CD4-positive, alpha-beta T cell (primary cell): Measurements from ENCODE around the gene RRP8. TPM values are rescaled to one million over a fixed set of nuclear protein-coding genes. Genes with fewer than 3 reads are reported as not detected.

ENCODE experiments used
- ATAC-seq: fragments of 200-7000 bp; cut with Tn5 transposase; one replicate; pipeline ENCODE4 v1.10.0; 2022; ENCODE audit warnings: mild to moderate bottlenecking; ENCODE audit not compliant: poor library complexity
- CTCF ChIA-PET: fragments of 350-600 bp; sonication (Branson Sonifier 250); formaldehyde crosslinking; loops from one replicate; lab custom pipeline; 2021; ENCODE audit warnings: antibody characterized with exemption, inconsistent platforms; lab: Charles Lee
- POLR2A ChIA-PET: fragments of 350-600 bp; sonication (Branson Sonifier 250); formaldehyde crosslinking; loops from one replicate; lab custom pipeline; 2021; ENCODE audit warnings: antibody characterized with exemption, inconsistent platforms; lab: Charles Lee
- DNase-seq, 14 experiments: peaks; one replicate each; pipeline ENCODE4 v3.0.0-alpha.2; 2013 to 2020; ENCODE audit warnings: mixed read lengths in 2 of 14
- H3K27ac ChIP-seq, 2 donors: one replicate each; pipeline versions ENCODE4 v1.5.1 to v1.7.0; 2013; ENCODE audit warnings: low read length in 2 of 2, low read depth in 1 of 2, mild to moderate bottlenecking in 1 of 2
- H3K27me3 ChIP-seq, 2 experiments: 1 replicate in 1 of 2; 2 replicates in 1 of 2; pipeline versions ENCODE4 v1.6.1 to v1.7.0; 2013; ENCODE audit warnings: low read length in 2 of 2, control low read depth in 1 of 2, mild to moderate bottlenecking in 1 of 2, moderate library complexity in 1 of 2; ENCODE audit not compliant: insufficient read depth in 2 of 2, control insufficient read depth in 1 of 2
- H3K36me3 ChIP-seq: one replicate; pipeline ENCODE4 v1.6.1; 2013; ENCODE audit warnings: low read length, control low read depth; ENCODE audit not compliant: insufficient read depth
- H3K4me1 ChIP-seq: one replicate; pipeline ENCODE4 v1.6.1; 2013; ENCODE audit warnings: low read length, control low read depth; ENCODE audit not compliant: insufficient read depth
- H3K4me3 ChIP-seq: one replicate; pipeline ENCODE4 v1.5.1; 2013; ENCODE audit warnings: mild to moderate bottlenecking, low read length, moderate library complexity
- H3K9me3 ChIP-seq, 2 experiments: 1 replicate in 1 of 2; 2 replicates in 1 of 2; pipeline versions ENCODE4 v1.6.1 to v1.7.0; 2013; ENCODE audit warnings: low read length in 2 of 2, mild to moderate bottlenecking in 2 of 2, control low read depth in 1 of 2, moderate library complexity in 1 of 2; ENCODE audit not compliant: control insufficient read depth in 1 of 2, insufficient read depth in 1 of 2
- H3K27ac Mint-ChIP-seq: one replicate; pipeline ENCODE4 v1.8.0; 2020; ENCODE audit warnings: mixed read lengths
- H3K27me3 Mint-ChIP-seq: one replicate; pipeline ENCODE4 v1.8.0; 2021; ENCODE audit warnings: mixed read lengths
- H3K36me3 Mint-ChIP-seq: one replicate; pipeline ENCODE4 v1.8.0; 2021; ENCODE audit warnings: low read depth, mixed read lengths
- H3K4me1 Mint-ChIP-seq: one replicate; pipeline ENCODE4 v1.8.0; 2021; ENCODE audit warnings: low read depth, mixed read lengths
- H3K4me3 Mint-ChIP-seq: one replicate; pipeline ENCODE4 v1.8.0; 2020; ENCODE audit warnings: mild to moderate bottlenecking, mixed read lengths
- H3K9me3 Mint-ChIP-seq: one replicate; pipeline ENCODE4 v1.8.0; 2020; ENCODE audit warnings: mixed read lengths
- intact Hi-C, 2 experiments: fragments of 100-400 bp; cut with DNase I in 1 of 2; cut with micrococcal nuclease in 1 of 2; formaldehyde crosslinking; loops; one replicate each; pipeline versions ENCODE4 v1.15.1 to v1.9.0; 2023 to 2025; cut with DNase I, micrococcal nuclease
- total RNA-seq, 174 experiments: library from RNA in 2 of 174; stranded (reverse) in 2 of 174; gene quantifications; one replicate each; pipeline ENCODE4 v1.2.3 and lab custom pipeline; 2021 to 2026
- TF ChIP-seq, protein P1 (sequence below): fragments of 200-600 bp; IDR thresholded peaks from one replicate; pipeline ENCODE4 v1.8.0; 2022; ENCODE audit warnings: antibody characterized with exemption, mild to moderate bottlenecking

The RRP8 gene
- total RNA-seq, 2 experiments from 2014 or later, result 25.7 to 27.3 TPM

DNA sequence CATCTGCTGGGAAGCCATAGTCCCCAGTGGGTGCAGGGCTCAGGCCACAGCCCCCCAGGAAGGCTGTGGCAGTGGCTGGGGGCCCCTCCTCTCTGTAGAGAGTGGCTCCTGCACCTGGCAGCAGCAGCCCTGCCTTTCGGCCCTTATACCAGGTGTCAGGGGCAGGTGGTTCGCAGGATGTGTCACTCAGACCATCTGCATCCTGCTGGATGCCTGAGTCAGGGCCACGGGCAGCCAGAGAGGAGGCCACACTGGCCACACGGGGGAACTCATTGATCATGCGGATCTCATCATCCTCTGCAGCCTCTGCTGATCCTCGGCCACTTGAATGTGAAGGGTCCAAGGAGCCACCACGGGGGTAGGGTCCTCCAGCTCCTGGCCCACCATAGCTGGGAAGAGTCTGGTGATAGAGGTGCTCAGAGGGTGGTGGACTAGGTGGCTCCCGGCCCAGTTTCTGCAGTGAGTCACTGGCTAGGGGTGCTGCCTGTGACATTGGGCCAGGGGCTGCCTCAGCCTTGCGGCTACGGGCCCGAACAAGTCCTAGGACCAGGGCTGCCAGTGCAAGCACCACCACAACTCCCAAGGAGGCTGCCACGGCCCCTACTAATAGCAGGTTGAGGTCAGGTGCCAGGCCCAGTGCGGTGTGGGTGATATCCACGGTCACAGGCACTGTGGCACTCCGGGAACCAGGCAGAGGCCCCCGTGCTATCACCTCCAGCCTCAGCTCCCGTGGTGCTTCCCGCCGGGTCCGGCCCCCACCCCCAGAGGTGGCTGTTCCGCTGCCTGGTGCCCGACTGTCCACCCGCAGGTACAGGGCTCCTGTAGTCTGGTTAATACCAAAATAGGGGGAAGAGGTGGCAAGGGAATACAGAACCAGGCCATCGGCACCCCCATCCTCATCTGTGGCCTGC is 19.1 kb upstream of the RRP8 start:
- peaks cover 4% of the 10 kb centered on the region for H3K36me3 ChIP-seq
- no peak overlapping the region for H3K27ac Mint-ChIP-seq
- no peak for DNase-seq
- no peaks in the 10 kb centered on the region for H3K9me3 Mint-ChIP-seq
- peaks cover 22% of the 10 kb centered on the region for H3K4me1 ChIP-seq
- H3K4me3 Mint-ChIP-seq, result no peak overlapping the region
- intact Hi-C loops, result no loop called here
- H3K27ac ChIP-seq, result no peak overlapping the region
- peaks cover 2% of the 10 kb centered on the region for H3K4me1 Mint-ChIP-seq
- peaks cover 14% of the 10 kb centered on the region for H3K36me3 Mint-ChIP-seq
- no peaks in the 10 kb centered on the region for H3K9me3 ChIP-seq
- CTCF ChIA-PET, result no interaction called here
- POLR2A ChIA-PET, result interaction anchor here (2.2 kb wide), 1 partner anchor 10 kb away, joined by 15 read pairs; the partner anchor contains the start of gene TAF10
- H3K27me3 Mint-ChIP-seq, result no peaks in the 10 kb centered on the region
- TF ChIP-seq, protein P1, sequence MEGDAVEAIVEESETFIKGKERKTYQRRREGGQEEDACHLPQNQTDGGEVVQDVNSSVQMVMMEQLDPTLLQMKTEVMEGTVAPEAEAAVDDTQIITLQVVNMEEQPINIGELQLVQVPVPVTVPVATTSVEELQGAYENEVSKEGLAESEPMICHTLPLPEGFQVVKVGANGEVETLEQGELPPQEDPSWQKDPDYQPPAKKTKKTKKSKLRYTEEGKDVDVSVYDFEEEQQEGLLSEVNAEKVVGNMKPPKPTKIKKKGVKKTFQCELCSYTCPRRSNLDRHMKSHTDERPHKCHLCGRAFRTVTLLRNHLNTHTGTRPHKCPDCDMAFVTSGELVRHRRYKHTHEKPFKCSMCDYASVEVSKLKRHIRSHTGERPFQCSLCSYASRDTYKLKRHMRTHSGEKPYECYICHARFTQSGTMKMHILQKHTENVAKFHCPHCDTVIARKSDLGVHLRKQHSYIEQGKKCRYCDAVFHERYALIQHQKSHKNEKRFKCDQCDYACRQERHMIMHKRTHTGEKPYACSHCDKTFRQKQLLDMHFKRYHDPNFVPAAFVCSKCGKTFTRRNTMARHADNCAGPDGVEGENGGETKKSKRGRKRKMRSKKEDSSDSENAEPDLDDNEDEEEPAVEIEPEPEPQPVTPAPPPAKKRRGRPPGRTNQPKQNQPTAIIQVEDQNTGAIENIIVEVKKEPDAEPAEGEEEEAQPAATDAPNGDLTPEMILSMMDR, result no peak
- H3K4me3 ChIP-seq, result no peak overlapping the region
- H3K27me3 ChIP-seq, result no peaks in the 10 kb centered on the region
- ATAC-seq, result no peak

DNA sequence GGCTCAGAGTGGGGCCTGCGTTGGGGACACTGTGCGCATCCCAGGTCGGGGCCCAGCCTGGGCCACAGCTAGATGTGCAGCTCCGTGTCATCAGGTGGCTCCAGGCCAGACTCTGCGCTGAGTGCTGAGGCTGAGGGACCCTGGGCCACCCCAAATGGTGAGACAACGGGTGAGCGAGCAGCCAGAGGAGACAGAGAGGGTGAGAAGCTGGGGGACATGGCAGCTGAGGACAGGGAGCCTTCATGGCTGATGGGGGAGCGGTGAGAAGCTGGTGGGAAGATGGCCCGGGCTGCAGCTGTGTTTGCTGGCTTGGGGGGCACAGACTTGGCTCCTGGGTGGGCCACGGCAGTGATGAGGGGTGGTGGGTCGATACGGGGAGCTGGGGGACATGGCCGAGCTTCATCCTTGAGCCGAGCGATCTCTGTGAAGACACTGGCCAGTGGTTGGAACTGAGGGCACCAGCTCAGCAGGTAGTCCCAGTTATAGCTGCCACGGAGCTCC is 18.3 kb upstream of the RRP8 start:
- no peaks in the 10 kb centered on the region for H3K4me1 Mint-ChIP-seq

DNA sequence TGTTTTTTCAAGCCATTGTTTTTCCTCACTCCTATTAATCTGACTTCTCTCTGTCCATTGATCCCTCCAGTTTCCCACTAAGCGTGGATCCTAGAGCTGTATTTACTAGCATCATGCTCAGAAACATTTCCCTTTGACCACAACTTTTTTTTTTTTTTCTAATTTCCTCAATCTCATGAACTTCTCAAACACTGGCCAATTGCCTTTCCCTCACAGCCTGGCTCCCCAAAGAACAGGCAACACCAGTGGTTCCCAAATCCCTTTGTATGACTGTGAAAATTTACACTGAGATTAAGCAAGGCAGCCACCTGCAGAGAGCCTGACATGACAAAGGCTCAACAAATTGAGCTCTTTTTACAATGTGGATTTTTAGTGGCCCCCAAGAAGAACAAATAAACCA is 17.2 kb upstream of the RRP8 start:
- Mint-ChIP-seq H3K27me3 (no peaks in the 10 kb centered on the region), H3K36me3 (peaks cover 16% of the 10 kb centered on the region), H3K27ac (no peak overlapping the region), H3K4me1 (peaks cover 6% of the 10 kb centered on the region), H3K4me3 (no peak overlapping the region), H3K9me3 (no peaks in the 10 kb centered on the region)
- H3K36me3 ChIP-seq, result peaks cover 16% of the 10 kb centered on the region
- no peak for ATAC-seq
- intact Hi-C loops, result no loop called here
- ChIA-PET POLR2A (interaction anchor here (2.2 to 4.4 kb wide), 2 partner anchors 9 to 26 kb away, joined by 15 to 41 read pairs; partner anchors contain the start of gene TAF10), CTCF (interaction anchor here (4.0 kb wide), 1 partner anchor 16 kb away, joined by 21 read pairs; the partner anchor contains the start of gene ILK)
- H3K4me3 ChIP-seq, result no peak overlapping the region
- TF ChIP-seq, protein P1, result no peak
- no peaks in the 10 kb centered on the region for H3K27me3 ChIP-seq
- DNase-seq, result no peak
- no peak overlapping the region for H3K27ac ChIP-seq
- no peaks in the 10 kb centered on the region for H3K9me3 ChIP-seq
- H3K4me1 ChIP-seq, result peaks cover 30% of the 10 kb centered on the region

More for the DNA sequence above, 18.3 kb upstream of the RRP8 start:
- no peak overlapping the region for H3K27ac ChIP-seq
- H3K9me3 ChIP-seq, result no peaks in the 10 kb centered on the region
- ATAC-seq, result no peak
- H3K36me3 Mint-ChIP-seq, result peaks cover 13% of the 10 kb centered on the region
- no peaks in the 10 kb centered on the region for H3K27me3 ChIP-seq
- no peak overlapping the region for H3K27ac Mint-ChIP-seq
- peaks cover 8% of the 10 kb centered on the region for H3K36me3 ChIP-seq
- peak in 1 of 14 experiments; percentile 15 for DNase-seq
- ChIA-PET POLR2A (interaction anchor here (2.2 to 4.4 kb wide), 2 partner anchors 10 to 24 kb away, joined by 15 to 41 read pairs; partner anchors contain the start of gene TAF10), CTCF (interaction anchor here (0.8 kb wide), 1 partner anchor 9 kb away, joined by 3 read pairs; no protein-coding TSS in a partner anchor)
- TF ChIP-seq, protein P1, result no peak
- intact Hi-C loops, result no loop called here
- no peaks in the 10 kb centered on the region for H3K27me3 Mint-ChIP-seq
- H3K9me3 Mint-ChIP-seq, result no peaks in the 10 kb centered on the region
- no peak overlapping the region for H3K4me3 Mint-ChIP-seq
- peaks cover 22% of the 10 kb centered on the region for H3K4me1 ChIP-seq
- no peak overlapping the region for H3K4me3 ChIP-seq
